Immature natural killer cell (primary cell): ENCODE results near the gene OR1A2. TPM values are rescaled to one million over a fixed set of nuclear protein-coding genes. Genes with fewer than 3 reads are reported as not detected.
"Not testable (repeated sequence)": the region's sequence is repeated elsewhere in the genome, so short reads cannot be mapped to it uniquely, and the experiment has no call there.

Source experiments
- DNase-seq, 3 donors: peaks; one replicate each; pipeline ENCODE4 v3.0.0; 2022; ENCODE audit warnings: mixed read lengths in 1 of 3
- H3K27ac Mint-ChIP-seq, 6 donors: one replicate each; pipeline ENCODE4 v1.8.0; 2020; ENCODE audit warnings: mixed read lengths in 6 of 6, mild to moderate bottlenecking in 5 of 6, inconsistent platforms in 4 of 6, moderate library complexity in 3 of 6
- H3K27me3 Mint-ChIP-seq, 3 donors: one replicate each; pipeline ENCODE4 v1.8.0; 2020 to 2021; ENCODE audit warnings: low read depth in 3 of 3, mild to moderate bottlenecking in 3 of 3, mixed read lengths in 3 of 3, moderate library complexity in 3 of 3, inconsistent platforms in 1 of 3
- H3K36me3 Mint-ChIP-seq, 3 donors: one replicate each; pipeline ENCODE4 v1.8.0; 2020; ENCODE audit warnings: mixed read lengths in 3 of 3, inconsistent platforms in 2 of 3, mild to moderate bottlenecking in 2 of 3
- H3K4me1 Mint-ChIP-seq, 2 donors: one replicate each; pipeline ENCODE4 v1.8.0; 2020; ENCODE audit warnings: inconsistent platforms in 2 of 2, mild to moderate bottlenecking in 2 of 2, mixed read lengths in 2 of 2, moderate library complexity in 1 of 2
- H3K4me3 Mint-ChIP-seq, 5 donors: one replicate each; pipeline ENCODE4 v1.8.0; 2020; ENCODE audit warnings: mild to moderate bottlenecking in 5 of 5, mixed read lengths in 5 of 5, inconsistent platforms in 3 of 5, moderate library complexity in 3 of 5
- H3K9me3 Mint-ChIP-seq, 6 donors: one replicate each; pipeline ENCODE4 v1.8.0; 2020; ENCODE audit warnings: mild to moderate bottlenecking in 6 of 6, mixed read lengths in 6 of 6, inconsistent platforms in 4 of 6, moderate library complexity in 3 of 6
- polyA plus RNA-seq, 3 donors: library from polyadenylated mRNA; unstranded; fragments of 300-500 nt; fragmentation: Illumina TruSeq; gene quantifications; one replicate each; pipeline ENCODE4 v1.2.3, GENCODE V29; 2021

Gene OR1A2
- polyA plus RNA-seq, 3 donors from 2014 or later, result not detected

GRCh38 chr17:3241044-3241443 lies 43.7 kb downstream of the OR1A2 start:
- Mint-ChIP-seq H3K4me3 (peak overlapping the region in 2 of 5 donors; percentile 20 to 47), H3K27ac (peak overlapping the region in 4 of 6 donors; percentile 47 to 75 (median 70))
- DNase-seq, result peak in 2 of 3 donors; percentile 55 to 64
- H3K36me3 Mint-ChIP-seq, H3K27me3 Mint-ChIP-seq, H3K9me3 Mint-ChIP-seq, H3K4me1 Mint-ChIP-seq: not testable (repeated sequence)

- not testable (repeated sequence) for H3K36me3 Mint-ChIP-seq, H3K27me3 Mint-ChIP-seq, H3K27ac Mint-ChIP-seq, DNase-seq, H3K4me1 Mint-ChIP-seq, H3K9me3 Mint-ChIP-seq, H3K4me3 Mint-ChIP-seq
Observed at GRCh38 chr17:3244841-3245240, 47.5 kb downstream of the OR1A2 start.

Other genes with a start within 250 kb of the OR1A2 start
- gene OR1D5, start 133.9 kb upstream of the OR1A2 start, polyA plus RNA-seq, result not detected
- gene OR1D2, start 93.1 kb upstream of the OR1A2 start, polyA plus RNA-seq, result not detected
- not detected for gene OR1G1, start 70.0 kb upstream of the OR1A2 start, polyA plus RNA-seq
- not detected for gene OR1A1, start 10.1 kb downstream of the OR1A2 start, polyA plus RNA-seq
- not detected for gene OR3A1, start 100.8 kb downstream of the OR1A2 start, polyA plus RNA-seq
- 1 to 10 TPM in 1 of 3 donors, not detected in 2; 3.8 TPM for gene OR3A2, start 188.8 kb downstream of the OR1A2 start, polyA plus RNA-seq
- gene OR1E1, start 200.9 kb downstream of the OR1A2 start, polyA plus RNA-seq, result not detected
- not detected for gene OR3A3, start 213.9 kb downstream of the OR1A2 start, polyA plus RNA-seq
- not detected for gene OR1E2, start 236.3 kb downstream of the OR1A2 start, polyA plus RNA-seq